Measurements from ENCODE around the gene LMO7. TPM values are rescaled to one million over a fixed set of nuclear protein-coding genes. Genes with fewer than 3 reads are reported as not detected.
A peak's percentile ranks its signal among the peaks of the same experiment; 100 is the strongest.

LMO7 gene
- total and polyA plus RNA-seq, 4 donors = 75.9 to 679 (median 214) TPM

- Histone ChIP-seq H3K9ac (ENCODE audit: insufficient read depth in 1 of 2, low read length in 2 of 2) (no peak overlapping the region), H3K36me3 (ENCODE audit: control insufficient read depth in 4 of 4, insufficient read depth in 4 of 4, low read length in 4 of 4) (peaks cover 0 to 9% (median 4%) of the 10 kb centered on the region in 4 donors), H3K27me3 (ENCODE audit: control insufficient read depth in 3 of 3, insufficient read depth in 3 of 3, low read length in 2 of 3) (no peaks in the 10 kb centered on the region), H3K4me1 (ENCODE audit: control insufficient read depth in 5 of 5, insufficient read depth in 5 of 5, low read length in 5 of 5) (peaks cover 0 to 12% (median 2%) of the 10 kb centered on the region in 5 donors), H3K27ac (ENCODE audit: low read depth in 1 of 2, low read length in 1 of 2) (peak overlapping the region in 1 of 2 donors; percentile 41), H3K9me3 (ENCODE audit: control insufficient read depth in 4 of 4, insufficient read depth in 3 of 4, low read length in 3 of 4) (peaks cover 0 to 3% (median 0%) of the 10 kb centered on the region in 4 donors), H3K4me3 (no peak overlapping the region)
- no peak for TF ChIP-seq CTCF (IDR thresholded peaks at IDR 0.05; ENCODE audit: control extremely low read depth, extremely low read depth)
- ATAC-seq (ENCODE audit: insufficient read depth, low FRiP score) (no peak), DNase-seq (no peak)
- 82 to 88% methylated on average over 5 of the region's 5 CpGs for WGBS, 2 donors
Observed at GRCh38 chr13:75802161-75802560, 166.0 kb downstream of the LMO7 start.

- no peak for TF ChIP-seq CTCF (IDR thresholded peaks at IDR 0.05; ENCODE audit: control extremely low read depth, extremely low read depth)
- H3K36me3 ChIP-seq (ENCODE audit: control insufficient read depth in 4 of 4, insufficient read depth in 4 of 4, low read length in 4 of 4) = peaks cover 0 to 9% (median 4%) of the 10 kb centered on the region in 4 donors
- H3K27ac ChIP-seq (ENCODE audit: low read depth in 1 of 2, low read length in 1 of 2) = peak overlapping the region; percentile 67 to 97
- H3K9ac ChIP-seq (ENCODE audit: insufficient read depth in 1 of 2, low read length in 2 of 2) = no peak overlapping the region
- peak in 1 of 3 donors; percentile 43 for DNase-seq
- H3K9me3 ChIP-seq (ENCODE audit: control insufficient read depth in 4 of 4, insufficient read depth in 3 of 4, low read length in 3 of 4) = peaks cover 0 to 3% (median 0%) of the 10 kb centered on the region in 4 donors
- ATAC-seq (ENCODE audit: insufficient read depth, low FRiP score) = peak; percentile 35
- peaks cover 0 to 7% (median 4%) of the 10 kb centered on the region in 5 donors for H3K4me1 ChIP-seq (ENCODE audit: control insufficient read depth in 5 of 5, insufficient read depth in 5 of 5, low read length in 5 of 5)
- WGBS, 2 donors = 14 to 33% methylated on average over 1 of the region's 1 CpG
- H3K27me3 ChIP-seq (ENCODE audit: control insufficient read depth in 3 of 3, insufficient read depth in 3 of 3, low read length in 2 of 3) = no peaks in the 10 kb centered on the region
- H3K4me3 ChIP-seq = no peak overlapping the region
Observed at GRCh38 chr13:75803164-75803611, 167.1 kb downstream of the LMO7 start.

GRCh38 chr13:75804054-75804453 lies 167.9 kb downstream of the LMO7 start:
- peaks cover 0 to 3% (median 0%) of the 10 kb centered on the region in 4 donors for H3K9me3 ChIP-seq (ENCODE audit: control insufficient read depth in 4 of 4, insufficient read depth in 3 of 4, low read length in 3 of 4)
- no peak for TF ChIP-seq CTCF (IDR thresholded peaks at IDR 0.05; ENCODE audit: control extremely low read depth, extremely low read depth)
- peak overlapping the region in 1 of 2 donors; percentile 97 for H3K27ac ChIP-seq (ENCODE audit: low read depth in 1 of 2, low read length in 1 of 2)
- ATAC-seq (ENCODE audit: insufficient read depth, low FRiP score) = no peak
- peaks cover 0 to 9% (median 3%) of the 10 kb centered on the region in 4 donors for H3K36me3 ChIP-seq (ENCODE audit: control insufficient read depth in 4 of 4, insufficient read depth in 4 of 4, low read length in 4 of 4)
- no peak overlapping the region for H3K9ac ChIP-seq (ENCODE audit: insufficient read depth in 1 of 2, low read length in 2 of 2)
- 89 to 90% methylated on average over 10 of the region's 10 CpGs for WGBS, 2 donors
- no peak overlapping the region for H3K4me3 ChIP-seq
- H3K27me3 ChIP-seq (ENCODE audit: control insufficient read depth in 3 of 3, insufficient read depth in 3 of 3, low read length in 2 of 3) = no peaks in the 10 kb centered on the region
- no peak for DNase-seq
- peaks cover 0 to 7% (median 0%) of the 10 kb centered on the region in 5 donors for H3K4me1 ChIP-seq (ENCODE audit: control insufficient read depth in 5 of 5, insufficient read depth in 5 of 5, low read length in 5 of 5)

GRCh38 chr13:75804605-75805004 lies 168.5 kb downstream of the LMO7 start:
- peaks cover 0 to 9% (median 3%) of the 10 kb centered on the region in 4 donors for H3K36me3 ChIP-seq (ENCODE audit: control insufficient read depth in 4 of 4, insufficient read depth in 4 of 4, low read length in 4 of 4)
- no peak overlapping the region for H3K4me3 ChIP-seq
- no peaks in the 10 kb centered on the region for H3K27me3 ChIP-seq (ENCODE audit: control insufficient read depth in 3 of 3, insufficient read depth in 3 of 3, low read length in 2 of 3)
- no peak for DNase-seq
- no peak overlapping the region for H3K9ac ChIP-seq (ENCODE audit: insufficient read depth in 1 of 2, low read length in 2 of 2)
- ATAC-seq (ENCODE audit: insufficient read depth, low FRiP score) = no peak
- peaks cover 0 to 3% (median 0%) of the 10 kb centered on the region in 4 donors for H3K9me3 ChIP-seq (ENCODE audit: control insufficient read depth in 4 of 4, insufficient read depth in 3 of 4, low read length in 3 of 4)
- TF ChIP-seq CTCF (IDR thresholded peaks at IDR 0.05; ENCODE audit: control extremely low read depth, extremely low read depth) = no peak
- peak overlapping the region in 1 of 2 donors; percentile 97 for H3K27ac ChIP-seq (ENCODE audit: low read depth in 1 of 2, low read length in 1 of 2)
- 88 to 92% methylated on average over 4 of the region's 4 CpGs for WGBS, 2 donors
- peaks cover 0 to 7% (median 0%) of the 10 kb centered on the region in 5 donors for H3K4me1 ChIP-seq (ENCODE audit: control insufficient read depth in 5 of 5, insufficient read depth in 5 of 5, low read length in 5 of 5)

Data from lung (tissue), 12 donors.